GM19328 (cell line): ENCODE data around the gene SLC6A20.

Experiments used
- ATAC-seq: cut with Tn5 transposase; IDR thresholded peaks from one replicate; pipeline ENCODE4 v1.9.1; 2021; ENCODE audit warnings: mild to moderate bottlenecking, moderate library complexity; ENCODE audit not compliant: unreplicated experiment

The SLC6A20 gene

DNA sequence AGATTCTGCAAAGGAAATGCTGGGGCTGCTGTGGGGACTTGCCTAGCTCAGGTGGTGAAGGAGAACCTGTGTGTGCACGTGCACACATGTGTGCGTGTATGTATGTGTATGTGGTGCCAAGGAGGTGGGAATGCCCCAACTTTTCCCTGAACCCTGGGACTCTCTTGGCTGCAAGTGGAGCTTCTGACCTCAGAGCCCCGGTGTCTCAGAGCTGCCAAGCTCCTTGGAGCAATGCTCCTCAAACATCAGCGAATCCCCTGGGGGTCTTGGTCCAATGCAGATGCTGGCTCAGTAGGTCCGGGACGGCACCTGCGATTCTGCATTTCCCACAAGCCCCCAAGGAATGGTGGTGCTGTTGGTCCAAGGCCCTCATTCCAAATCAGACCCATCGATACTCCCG lies 5.8 kb upstream of the SLC6A20 start:
- no peak for ATAC-seq

DNA sequence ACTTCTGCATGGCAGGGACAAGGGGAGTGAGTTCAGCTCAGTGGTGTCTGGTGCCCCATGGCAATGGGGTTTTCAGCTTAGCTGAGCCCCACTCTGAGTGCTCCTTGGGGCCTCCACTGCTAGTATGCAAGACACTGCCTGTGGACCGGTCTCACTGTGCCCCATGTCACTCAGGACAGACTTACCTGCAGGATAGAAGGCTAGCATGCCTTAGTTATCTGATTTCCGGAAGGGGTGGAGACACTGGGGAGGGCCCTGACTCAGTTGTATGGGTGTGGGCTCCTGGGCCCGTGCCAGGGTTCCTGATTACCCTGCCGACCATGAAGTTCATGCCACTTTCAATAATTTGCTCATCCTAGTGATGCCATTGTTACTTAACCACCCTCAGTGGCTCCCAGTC lies 4.3 kb upstream of the SLC6A20 start:
- ATAC-seq = no peak

DNA sequence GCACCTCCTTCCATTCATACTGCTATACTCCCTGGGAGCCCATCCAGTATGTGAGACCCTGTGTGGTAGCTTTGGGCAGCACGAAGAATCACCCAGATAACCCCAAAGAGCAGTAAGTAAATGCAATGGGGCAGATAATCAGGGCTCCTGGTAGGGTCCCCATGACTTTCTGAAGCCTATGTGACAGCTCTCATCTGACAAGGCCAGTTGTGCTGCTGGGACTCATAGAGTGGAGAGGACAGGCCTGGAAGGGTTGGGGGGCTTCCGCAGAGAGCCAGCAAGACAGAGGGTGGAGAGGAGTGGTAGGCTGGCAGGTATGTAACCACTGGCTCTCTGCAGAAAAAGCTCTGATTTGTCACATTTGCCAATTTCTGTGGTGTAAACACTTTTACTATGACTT lies 3.2 kb upstream of the SLC6A20 start:
- no peak for ATAC-seq

DNA sequence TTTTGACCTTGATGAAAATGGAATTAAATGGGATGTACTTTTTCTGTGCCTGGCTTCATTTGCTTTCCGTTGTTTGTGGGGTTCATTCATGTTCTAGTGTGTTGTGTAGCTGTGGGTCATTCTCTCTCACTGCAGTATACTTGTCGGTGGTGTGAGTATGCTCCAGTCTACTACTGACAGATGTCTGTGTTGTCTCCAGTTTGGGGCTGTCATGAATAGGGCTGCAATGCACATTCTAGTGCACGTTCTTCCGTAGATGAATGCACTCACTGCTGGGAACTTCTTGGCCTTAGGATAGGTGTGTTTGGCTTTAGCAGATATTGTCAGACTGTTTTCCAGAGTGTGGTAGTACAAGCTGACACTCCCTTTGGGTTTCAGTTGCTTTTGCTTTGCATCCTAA lies 1.7 kb upstream of the SLC6A20 start:
- no peak for ATAC-seq

DNA sequence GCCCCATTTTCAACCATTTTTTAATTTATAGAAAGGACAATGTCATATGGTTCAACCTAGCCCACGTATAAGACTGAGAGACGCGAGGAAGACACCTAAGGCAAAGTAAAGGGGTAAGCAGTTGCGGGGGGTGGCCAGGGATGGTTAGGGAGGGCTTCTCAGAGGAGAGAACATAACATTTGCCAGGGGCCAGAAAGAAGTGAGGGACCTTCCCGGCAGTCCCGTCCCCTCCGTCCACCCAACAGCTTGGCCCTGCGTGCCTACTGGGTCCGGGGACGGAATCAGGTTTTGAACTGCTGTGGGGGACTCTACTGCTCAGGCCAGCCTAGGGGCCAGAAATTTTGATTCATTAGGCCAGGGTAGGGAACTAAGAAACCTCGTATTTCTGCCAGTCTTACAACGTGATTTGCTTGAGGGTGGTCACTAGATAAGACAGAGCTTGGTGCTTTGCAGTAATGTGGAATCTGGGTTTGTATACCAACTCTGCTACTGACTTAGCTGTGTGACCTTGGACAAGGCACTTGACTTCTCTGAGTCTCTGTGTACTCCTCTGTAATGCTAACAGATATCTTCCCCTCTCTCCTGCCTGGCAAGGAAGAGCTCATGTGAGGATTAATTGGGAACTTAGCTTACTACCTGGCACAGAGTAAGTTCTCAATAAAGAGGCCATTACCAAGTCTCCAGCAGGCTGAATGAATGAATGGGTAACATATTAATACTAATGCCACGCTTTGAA lies 734 bp upstream of the SLC6A20 start:
- ATAC-seq = no peak

DNA sequence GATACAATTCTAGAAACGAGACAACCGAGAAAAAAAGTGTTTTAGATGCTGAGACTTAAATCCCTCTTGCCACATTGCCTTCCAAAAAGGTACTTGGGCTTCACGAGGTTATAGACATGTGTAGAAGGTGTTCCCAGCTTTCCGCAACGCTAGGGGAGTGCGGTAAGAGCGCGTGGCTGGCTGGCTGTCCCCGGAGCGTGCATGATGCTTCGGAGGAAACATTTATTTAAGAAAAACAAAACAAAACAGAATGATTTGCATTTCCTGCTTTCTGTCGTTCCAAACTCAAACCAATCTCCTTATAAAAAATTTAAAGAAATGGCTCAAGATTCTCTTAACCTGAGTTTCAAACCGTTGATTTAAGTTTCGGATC lies 841 bp downstream of the SLC6A20 start:
- no peak for ATAC-seq

DNA sequence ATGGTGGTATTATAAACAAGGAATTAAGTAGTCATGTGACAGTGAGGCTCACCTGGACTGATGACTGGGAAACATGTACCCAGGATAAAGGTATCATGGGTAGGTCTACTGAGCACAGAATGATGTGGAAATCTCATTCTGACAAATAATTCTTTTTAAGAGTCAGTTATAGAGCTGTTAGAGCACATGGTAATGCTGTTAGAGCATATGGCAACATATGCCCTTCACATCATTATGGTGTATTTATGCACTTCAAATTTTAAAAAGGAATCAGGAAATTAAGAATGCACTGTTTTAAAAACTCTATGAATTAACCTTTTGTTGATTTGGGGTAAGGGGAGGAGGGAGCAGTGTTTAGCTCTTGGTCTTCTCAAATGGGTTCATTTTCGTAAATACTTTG lies 1.7 kb downstream of the SLC6A20 start:
- no peak for ATAC-seq

DNA sequence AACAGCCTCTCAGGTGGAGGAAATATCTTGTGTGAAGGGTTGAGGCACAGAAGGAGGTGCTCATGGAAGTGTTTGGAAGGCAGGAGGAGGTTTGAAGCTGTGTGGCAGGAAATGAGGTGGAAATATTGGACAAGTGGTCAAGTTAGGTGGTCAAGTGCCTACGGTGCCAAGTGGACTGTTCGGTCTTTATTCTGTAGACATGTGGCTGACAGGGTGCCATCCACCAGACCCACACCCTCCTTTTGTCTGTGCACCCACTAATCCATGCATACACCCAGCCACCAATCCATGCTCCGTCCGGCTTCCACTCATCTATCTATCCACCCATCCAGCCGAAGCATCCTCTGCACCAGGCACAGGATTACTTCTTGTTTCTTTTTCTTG lies 2.2 kb downstream of the SLC6A20 start:
- ATAC-seq = no peak

DNA sequence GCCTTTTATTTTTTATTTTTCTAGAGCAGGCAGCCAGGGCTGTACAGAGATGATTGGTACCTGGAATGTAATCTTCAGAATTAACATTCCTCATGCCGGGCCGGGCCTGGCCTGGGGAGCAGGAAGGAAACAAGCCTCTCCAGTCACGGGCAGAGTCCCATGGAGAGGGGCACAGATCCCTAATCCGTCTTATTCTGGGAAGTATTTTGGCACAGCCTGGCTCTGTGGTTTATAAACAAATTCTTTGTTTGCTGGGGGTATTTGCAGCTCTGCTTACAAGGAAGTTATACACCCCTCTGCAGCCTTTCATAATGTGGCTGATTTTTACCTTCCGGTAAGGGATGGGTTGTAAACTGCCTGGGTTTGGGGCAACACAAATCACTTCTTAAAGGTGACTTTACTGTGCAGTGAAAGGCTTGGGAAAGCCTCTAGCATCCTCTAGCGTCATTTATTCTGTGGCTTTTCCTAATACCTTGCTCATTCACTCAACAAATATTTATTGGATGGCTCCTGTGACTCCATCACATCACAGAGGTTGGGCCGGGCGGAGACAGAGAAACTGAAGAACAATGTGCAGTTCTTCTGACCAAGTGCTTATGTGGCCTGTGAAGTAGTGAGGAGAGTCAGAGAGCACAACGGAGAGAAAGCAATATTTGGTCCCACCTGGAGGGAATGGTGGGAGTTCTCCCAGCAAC lies 2.7 kb downstream of the SLC6A20 start:
- ATAC-seq = no peak

DNA sequence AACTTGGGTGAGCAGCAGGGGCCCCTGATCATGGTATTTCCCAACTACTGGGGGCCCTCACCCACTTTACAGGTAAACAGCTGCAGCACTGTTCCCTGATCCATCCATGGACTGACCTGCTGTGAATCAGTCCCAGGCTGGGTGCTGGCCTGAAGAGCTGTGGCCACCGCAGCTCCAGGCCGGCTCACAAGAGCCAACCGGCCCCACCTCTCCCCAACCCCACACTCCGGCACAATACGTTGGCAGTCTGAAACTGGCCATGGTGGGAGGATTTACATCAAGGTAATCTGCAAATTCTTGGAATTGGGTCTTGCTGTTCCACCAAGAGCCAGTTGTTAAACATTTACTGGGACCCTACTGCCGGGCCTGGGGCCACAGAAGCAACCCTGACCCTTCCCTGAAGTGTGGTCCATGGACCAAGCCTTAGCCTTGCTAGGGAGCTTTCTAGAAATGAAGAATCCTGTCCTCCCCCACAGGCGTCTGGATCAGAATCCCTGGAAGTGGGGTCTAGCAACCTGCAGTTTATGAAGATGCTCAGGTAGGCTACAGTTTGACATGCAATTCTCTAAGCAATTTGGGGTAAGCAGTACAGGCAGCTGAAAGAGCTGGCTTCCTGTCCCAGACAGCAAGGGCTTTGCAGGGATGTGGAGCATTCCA lies 3.7 kb downstream of the SLC6A20 start:
- no peak for ATAC-seq

DNA sequence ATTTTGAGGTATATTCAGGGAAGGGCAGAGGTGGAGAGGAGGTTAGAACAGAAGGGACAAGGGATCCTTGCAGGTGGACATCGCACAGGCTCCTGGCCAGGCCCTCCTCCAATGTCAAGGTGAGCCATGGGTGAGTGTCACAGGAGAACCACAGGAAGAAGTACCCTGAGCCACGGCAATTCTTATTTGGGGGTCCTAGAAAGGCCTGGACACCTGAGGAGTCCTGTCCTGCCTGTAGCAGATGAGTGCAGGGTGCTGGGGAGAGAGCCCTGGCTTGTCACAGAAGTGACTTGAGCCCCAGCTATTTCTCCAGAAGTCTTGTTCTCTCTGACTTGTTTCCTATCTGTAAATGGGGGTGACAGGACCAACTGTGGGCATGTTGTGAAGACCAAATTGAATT lies 4.3 kb downstream of the SLC6A20 start:
- ATAC-seq = no peak

DNA sequence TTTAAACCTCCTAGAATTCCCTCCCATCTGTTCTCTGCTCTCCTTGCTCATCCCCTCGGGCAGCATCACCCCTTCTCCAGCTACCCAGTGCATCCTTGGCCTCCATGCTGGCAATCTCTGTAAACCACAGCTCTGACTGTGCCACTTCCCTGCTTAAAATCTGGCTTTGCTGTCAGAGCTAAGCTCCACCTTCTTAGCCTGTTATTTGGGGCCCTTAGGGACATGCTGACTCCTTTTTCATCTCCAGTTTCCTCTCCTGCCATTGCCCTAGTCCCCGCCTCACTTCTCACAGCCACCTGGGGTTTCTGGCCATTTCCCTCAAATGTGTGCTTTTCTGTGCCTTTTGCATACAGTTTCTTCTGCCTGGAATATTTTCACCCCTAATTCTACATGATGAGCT lies 5.7 kb downstream of the SLC6A20 start:
- ATAC-seq = no peak

DNA sequence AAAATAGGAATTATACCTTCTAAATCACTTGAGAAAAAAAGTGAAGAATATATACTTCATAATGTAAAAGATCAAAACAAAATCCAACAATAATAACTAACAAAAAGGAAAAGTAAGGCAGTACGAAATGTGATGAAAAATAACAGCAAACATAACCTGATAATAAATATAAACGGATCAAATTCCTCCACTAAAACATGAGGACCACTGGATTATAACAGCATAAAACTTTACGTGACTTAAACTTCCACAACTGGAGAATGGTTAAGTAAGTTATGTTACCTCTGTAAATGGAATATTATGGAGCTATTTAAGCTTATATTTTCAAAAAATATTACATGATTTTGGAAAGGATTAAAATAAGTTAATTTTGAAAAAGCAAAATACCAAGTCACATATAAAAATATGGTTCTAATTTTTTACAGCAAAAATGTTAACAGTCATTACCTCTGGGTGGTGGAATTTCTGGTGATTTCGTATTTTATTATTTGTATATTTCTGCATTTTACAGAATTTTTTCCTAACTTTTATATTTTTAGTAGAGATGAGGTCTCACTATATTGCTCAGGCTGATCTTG lies 7.0 kb downstream of the SLC6A20 start:
- ATAC-seq = no peak

DNA sequence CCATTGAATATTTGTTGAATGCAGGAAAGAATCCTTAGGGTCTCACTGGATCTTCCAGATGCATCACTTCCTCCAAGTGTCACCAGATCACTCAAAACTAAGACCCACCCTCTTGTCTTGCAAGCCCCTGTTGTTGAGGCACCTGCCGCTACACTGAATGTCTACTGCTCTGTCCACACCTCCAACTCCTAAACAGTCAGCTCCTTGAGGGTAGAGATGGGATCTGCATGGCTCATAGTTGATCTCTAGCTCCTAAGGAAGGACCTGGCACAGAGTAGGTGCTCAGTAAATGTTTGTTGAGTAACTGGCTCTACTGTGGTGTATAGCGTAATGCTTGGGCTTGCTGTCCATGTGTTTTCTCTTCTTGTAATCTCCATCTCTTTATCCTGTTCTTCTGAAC lies 8.8 kb downstream of the SLC6A20 start:
- no peak for ATAC-seq

DNA sequence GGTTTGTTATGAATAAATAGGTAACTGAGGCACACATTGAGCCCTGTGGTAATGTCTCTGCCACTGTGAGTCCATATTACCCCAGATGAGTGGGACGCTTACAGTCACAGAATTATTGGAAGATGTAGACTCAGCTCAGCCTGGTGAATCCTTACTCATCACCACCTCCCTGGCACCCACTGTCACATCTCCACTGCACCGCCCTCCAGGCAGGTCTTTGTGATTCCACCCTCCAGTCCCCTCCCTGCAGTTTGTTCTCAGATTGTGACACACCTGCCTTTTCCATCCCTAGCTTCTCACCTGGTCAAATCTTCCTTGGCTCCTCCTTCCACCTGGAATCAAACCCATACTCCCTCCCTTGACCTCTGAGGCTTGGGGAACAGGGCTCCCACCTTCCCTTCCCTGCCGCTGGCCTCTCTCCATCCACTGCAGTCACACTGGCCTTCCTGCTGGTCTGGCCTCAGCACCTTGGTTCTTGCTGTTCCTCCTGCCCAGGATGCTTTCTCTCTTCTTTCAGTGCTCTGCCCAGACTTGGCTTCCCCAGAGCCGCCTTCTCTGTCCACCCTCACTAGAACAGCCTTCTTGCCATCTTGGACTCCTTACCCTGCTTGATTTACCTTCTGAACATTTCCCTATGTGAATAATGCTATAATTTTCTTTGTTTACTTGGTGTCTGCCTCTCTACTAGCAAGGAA lies 9.4 kb downstream of the SLC6A20 start:
- no peak for ATAC-seq

DNA sequence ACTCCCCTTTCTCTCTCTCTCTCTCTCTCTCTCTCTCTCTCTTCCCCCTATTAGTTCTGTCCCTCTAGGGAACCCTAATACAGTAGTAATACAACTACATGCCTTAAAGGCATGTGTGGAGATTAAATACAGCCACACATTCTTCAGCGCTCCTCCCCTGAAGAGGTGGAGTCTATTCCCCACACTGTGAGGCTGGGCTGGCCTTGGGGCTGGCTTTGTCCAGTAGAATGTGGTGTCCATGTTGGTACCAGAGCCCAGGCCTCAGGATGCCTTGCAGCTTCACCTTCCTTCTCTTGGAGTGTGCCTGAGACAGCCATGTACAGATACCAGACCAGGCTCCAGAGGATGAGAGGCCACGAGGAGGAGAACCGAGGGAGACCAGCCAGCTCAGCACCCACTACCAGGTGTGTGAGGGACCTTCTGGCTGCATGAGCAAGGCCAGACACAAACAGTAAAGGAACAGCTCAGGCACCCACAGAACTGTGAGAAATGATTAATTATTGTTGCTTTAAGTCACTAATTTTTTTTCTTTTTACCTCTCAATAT lies 10.7 kb downstream of the SLC6A20 start:
- ATAC-seq = no peak

DNA sequence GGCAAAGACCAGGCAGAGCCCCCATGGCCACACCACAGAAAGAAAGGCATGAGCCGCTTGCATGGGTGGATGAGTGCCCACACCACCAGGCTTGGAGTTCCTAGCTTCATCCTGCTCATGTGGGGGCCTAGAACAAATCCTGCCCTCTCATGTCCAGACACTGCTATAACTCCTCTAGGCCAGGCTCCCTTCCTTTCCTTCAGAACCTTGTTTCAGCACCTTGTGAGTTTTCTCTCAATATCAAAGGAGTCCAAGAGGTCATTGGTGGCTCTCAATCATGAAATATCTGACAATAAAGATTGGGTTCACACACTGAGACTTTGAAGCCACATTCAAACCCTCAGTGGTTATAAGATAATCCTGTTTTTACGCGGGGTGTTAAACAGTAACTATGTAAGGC lies 12.7 kb downstream of the SLC6A20 start:
- no peak for ATAC-seq

DNA sequence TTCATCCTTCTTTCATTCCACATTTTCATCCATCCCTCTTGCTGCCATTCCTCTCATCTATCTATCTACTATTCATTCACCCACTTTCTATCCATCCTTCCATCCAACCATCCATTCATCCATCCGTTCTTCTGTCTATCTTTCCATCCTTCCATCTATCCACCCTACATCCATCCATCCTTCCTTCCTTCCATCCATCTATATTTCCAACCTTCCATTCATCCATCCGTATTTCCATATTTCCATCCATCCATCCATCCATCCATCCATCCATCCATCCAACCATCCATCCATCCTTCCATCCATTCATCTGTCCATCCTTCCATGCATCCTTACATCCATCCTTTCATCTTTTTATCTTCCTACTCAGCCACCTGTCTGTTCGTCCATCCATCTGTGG lies 14.0 kb downstream of the SLC6A20 start:
- ATAC-seq = no peak

DNA sequence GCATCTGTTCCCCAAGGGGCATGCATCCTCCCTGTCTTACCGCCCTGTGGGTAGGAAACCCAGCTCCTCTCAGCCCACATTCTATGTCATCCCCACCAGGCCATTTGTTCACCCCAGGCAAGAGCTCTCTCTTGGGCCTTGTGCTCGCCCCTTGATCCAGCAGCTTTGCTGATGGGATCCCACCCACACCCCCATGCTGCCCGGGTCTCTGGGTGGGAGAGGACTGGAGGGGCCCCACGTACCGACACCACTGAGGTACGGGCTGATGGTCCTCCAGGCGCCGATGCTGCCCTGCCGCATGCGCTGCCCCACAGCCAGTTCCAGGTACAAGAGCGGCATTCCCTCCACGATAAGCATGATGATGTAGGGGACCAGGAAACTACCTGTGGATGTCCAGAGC lies 14.5 kb downstream of the SLC6A20 start:
- no peak for ATAC-seq

DNA sequence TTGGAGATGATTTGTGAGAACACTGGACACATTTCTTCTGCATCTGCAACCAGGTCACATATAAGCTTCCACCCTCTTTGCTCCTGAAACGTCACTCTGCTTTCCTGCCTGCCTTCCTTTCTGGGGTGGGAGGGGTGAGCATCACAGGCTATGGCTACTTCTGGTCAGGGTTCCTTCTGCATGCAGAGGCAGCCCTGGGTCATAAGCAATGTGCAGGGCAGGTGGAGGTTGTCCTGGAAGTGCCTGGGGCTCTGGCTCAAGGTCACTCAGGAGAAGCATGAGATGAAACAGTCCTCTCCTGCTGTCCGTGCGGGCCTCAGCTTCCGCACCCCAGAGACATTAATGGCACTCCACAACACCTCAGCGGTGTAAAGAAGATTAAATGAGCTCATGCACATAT lies 15.1 kb downstream of the SLC6A20 start:
- no peak for ATAC-seq
